C4-2B (cell line): ENCODE measurements around the gene STAMBP.
"Not testable (repeated sequence)": the region's sequence is repeated elsewhere in the genome, so short reads cannot be mapped to it uniquely, and the experiment has no call there.

Experiments used
- H3K27ac ChIP-seq: fragments of 450-650 bp; 2 replicates; pipeline ENCODE4 v1.5.1; 2017
- ZFX ChIP-seq: fragments of 450-650 bp; IDR thresholded peaks from 2 replicates; pipeline ENCODE4 v1.6.1; 2017
- TF ChIP-seq, protein P1 (sequence below): fragments of 450-650 bp; conservative IDR thresholded peaks from 2 replicates; pipeline ENCODE4 v1.5.1; 2017; ENCODE audit warnings: mild to moderate bottlenecking

Gene STAMBP

DNA sequence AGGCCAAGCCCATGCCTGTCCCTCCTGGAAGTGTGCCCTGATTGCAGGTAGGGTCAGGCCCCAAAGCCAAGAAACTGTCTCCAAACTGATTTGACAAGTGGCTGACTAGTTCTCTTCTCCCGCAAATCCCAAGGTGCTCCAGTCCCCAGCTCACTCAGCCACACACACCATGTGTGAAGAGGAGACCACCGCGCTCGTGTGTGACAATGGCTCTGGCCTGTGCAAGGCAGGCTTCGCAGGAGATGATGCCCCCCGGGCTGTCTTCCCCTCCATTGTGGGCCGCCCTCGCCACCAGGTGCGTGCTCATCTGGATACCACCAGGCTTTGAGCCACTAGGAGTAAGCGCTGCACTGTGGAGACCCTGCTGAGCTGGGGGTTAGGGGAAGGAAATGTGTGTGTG is 72.4 kb downstream of the STAMBP start:
- TF ChIP-seq, protein P1, sequence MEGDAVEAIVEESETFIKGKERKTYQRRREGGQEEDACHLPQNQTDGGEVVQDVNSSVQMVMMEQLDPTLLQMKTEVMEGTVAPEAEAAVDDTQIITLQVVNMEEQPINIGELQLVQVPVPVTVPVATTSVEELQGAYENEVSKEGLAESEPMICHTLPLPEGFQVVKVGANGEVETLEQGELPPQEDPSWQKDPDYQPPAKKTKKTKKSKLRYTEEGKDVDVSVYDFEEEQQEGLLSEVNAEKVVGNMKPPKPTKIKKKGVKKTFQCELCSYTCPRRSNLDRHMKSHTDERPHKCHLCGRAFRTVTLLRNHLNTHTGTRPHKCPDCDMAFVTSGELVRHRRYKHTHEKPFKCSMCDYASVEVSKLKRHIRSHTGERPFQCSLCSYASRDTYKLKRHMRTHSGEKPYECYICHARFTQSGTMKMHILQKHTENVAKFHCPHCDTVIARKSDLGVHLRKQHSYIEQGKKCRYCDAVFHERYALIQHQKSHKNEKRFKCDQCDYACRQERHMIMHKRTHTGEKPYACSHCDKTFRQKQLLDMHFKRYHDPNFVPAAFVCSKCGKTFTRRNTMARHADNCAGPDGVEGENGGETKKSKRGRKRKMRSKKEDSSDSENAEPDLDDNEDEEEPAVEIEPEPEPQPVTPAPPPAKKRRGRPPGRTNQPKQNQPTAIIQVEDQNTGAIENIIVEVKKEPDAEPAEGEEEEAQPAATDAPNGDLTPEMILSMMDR, result no peak
- no peak for TF ChIP-seq ZFX
- H3K27ac ChIP-seq, result no peak overlapping the region

GRCh38 chr2:73902284-73902683 is 73.5 kb downstream of the STAMBP start:
- H3K27ac ChIP-seq, result no peak overlapping the region
- TF ChIP-seq, protein P1, result no peak
- TF ChIP-seq ZFX, result no peak

DNA sequence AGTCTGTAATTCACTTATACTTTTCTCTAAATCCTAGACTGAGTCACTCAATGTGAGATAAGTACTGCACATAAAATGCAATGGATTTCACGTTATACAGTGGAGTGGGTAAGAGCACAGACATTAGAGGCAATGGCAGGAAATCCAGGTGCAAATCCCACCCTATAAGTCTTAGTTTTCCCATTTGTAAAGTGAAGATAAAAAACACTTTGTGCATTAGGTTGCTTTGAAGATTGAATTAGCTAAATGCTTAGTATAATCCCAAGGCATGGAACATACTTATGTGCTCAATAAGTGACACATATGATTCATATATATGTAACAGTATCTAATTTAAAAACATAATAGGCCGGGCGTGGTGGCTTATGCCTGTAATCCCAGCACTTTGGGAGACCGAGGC is 74.6 kb downstream of the STAMBP start:
- TF ChIP-seq, protein P1, result no peak
- H3K27ac ChIP-seq, result no peak overlapping the region

DNA sequence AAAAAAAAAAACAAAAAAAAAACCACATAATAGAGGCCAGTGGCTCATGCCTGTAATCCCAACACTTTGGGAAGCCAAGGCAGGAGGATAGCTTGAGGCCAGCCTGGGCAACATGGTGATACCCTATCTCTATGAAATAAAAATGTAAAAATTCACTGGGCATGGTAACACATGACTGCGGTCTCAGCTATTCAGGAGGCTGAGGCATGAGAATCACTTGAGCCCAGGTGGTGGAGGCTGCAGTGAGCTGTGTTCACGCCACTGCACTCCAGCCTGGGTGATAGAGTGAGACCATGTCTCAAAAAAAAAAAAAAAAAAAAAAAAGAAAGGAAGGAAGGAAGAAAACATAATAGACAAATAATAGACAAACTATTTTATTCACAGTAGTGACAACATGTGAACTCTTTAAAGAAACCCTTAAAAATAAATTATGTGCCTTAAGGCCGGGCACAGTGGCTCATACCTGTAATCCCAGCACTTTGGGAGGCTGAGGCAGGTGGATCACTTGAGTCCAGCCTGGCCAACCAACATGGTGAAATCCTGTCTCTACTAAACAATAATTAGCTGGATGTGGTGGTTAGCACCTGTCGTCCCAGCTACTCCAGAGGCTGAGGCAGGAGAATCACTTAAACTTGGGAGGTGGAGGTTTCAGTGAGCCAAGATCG is 75.3 kb downstream of the STAMBP start:
- H3K27ac ChIP-seq, result not testable (repeated sequence)

GRCh38 chr2:73904952-73905351 is 76.2 kb downstream of the STAMBP start:
- no peak overlapping the region for H3K27ac ChIP-seq
- TF ChIP-seq ZFX, result no peak
- TF ChIP-seq, protein P1, result no peak

GRCh38 chr2:73906847-73907505 is 78.2 kb downstream of the STAMBP start:
- no peak overlapping the region for H3K27ac ChIP-seq
- TF ChIP-seq, protein P1, result no peak
- TF ChIP-seq ZFX, result no peak

DNA sequence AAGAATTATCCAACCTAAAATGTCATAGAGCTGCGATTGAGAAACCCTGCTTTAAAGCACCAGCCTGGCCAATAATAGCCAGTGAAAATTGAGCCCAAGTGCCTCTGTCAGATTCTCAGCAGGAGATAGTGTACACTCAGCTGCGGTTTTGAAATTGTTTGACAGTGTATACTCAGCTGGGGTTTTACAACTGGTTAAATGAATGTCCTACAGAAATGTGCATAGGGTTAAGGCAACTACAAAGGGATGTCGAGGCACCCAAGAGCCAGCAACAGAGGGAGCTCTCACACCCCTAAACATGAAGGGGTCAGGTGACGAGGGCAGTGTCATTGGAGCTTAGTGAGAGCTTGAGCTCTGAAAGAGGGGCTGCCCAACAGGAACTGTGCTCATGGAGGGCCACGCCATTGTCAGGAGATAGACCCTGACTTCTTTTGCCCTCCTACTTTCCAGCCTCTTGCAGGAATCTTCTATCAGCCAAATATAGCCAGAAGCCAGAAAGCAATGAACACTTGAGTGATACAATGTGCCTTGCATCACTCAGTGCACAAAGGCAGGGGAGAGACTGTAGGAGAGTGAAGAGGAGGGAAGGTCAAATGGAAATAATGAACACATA is 79.2 kb downstream of the STAMBP start:
- TF ChIP-seq, protein P1, result no peak
- no peak for TF ChIP-seq ZFX
- no peak overlapping the region for H3K27ac ChIP-seq
